Omental fat pad (tissue), 4 donors: ENCODE results near the gene PATL1. TPM values are rescaled to one million over a fixed set of nuclear protein-coding genes. Genes with fewer than 3 reads are reported as not detected.
"Not testable (repeated sequence)": the region's sequence is repeated elsewhere in the genome, so short reads cannot be mapped to it uniquely, and the experiment has no call there.

Experiments
- ATAC-seq: fragments of 150-250 bp; one replicate; pipeline ENCODE4 v1.9.1; 2016; ENCODE audit warnings: mild to moderate bottlenecking, moderate library complexity; ENCODE audit not compliant: low FRiP score
- DNase-seq: peaks from one replicate; pipeline ENCODE4 v3.0.0-alpha.2; 2019; ENCODE audit warnings: low spot score
- CTCF ChIP-seq, 3 donors: fragments of 450-650 bp; IDR thresholded peaks; one replicate each; pipeline ENCODE4 v1.5.1; 2016 to 2017; ENCODE audit warnings: antibody characterized with exemption in 3 of 3, mild to moderate bottlenecking in 3 of 3, moderate library complexity in 2 of 3
- total RNA-seq, 4 donors: library from RNA; depleted of rRNA; stranded (reverse); fragments of >200 nt; gene quantifications; one replicate each; pipeline ENCODE4 v1.1.0, GENCODE V29; 2016

The PATL1 gene
- total RNA-seq, 4 donors from 2014 or later = 14.8 to 19.6 (median 17.1) TPM

- ATAC-seq (no peak), DNase-seq (no peak)
- no peak for TF ChIP-seq CTCF (IDR thresholded peaks at IDR 0.05)
These were observed 38.3 kb downstream of the PATL1 start for GRCh38 chr11:59630493-59630892.

- DNase-seq (no peak), ATAC-seq (no peak)
- TF ChIP-seq CTCF (IDR thresholded peaks at IDR 0.05) = no peak
These were observed 38.8 kb downstream of the PATL1 start for GRCh38 chr11:59629996-59630395.

DNA sequence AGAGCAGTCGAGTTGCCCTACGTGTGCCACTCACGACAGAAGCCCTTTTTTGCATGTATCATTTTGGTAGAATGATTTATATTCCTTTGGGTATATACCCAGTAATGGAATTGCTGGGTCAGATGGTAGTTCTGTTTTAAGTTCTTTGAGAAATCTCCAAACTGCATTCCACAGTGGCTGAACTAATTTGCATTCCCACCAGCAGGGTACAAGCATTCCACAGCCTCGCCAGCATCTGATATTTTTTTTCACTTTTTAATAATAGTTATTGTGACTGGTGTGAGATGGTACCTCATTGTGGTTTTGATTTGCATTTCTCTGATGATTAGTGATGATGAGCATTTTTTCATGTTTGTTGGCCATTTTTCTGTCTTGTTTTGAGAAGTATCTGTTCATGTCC is 41.9 kb downstream of the PATL1 start:
- DNase-seq, ATAC-seq: not testable (repeated sequence)

DNA sequence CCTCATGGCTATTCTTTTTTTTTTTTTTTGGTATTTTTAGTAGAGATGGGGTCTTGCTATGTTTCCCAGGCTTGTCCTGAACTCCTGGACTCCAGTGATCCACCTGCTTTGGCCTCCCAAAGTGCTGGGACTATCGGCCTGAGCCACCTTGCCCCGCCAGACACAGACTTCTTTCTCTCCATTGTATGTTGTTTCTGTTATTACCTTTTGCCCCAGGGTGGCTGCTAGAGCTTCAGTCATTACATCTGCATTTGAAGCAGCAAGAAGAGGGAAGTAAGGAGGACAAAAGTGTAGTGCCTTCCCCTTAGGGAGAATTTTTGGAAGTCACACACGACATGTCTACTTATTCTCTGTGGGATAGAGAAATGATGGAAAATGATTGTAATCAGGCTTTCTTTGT is 43.1 kb downstream of the PATL1 start:
- no peak for TF ChIP-seq CTCF (IDR thresholded peaks at IDR 0.05)
- no peak for DNase-seq
- ATAC-seq = no peak

- DNase-seq (no peak), ATAC-seq (no peak)
- TF ChIP-seq CTCF (IDR thresholded peaks at IDR 0.05) = no peak
These were observed 51.0 kb downstream of the PATL1 start for GRCh38 chr11:59617876-59618275.

DNA sequence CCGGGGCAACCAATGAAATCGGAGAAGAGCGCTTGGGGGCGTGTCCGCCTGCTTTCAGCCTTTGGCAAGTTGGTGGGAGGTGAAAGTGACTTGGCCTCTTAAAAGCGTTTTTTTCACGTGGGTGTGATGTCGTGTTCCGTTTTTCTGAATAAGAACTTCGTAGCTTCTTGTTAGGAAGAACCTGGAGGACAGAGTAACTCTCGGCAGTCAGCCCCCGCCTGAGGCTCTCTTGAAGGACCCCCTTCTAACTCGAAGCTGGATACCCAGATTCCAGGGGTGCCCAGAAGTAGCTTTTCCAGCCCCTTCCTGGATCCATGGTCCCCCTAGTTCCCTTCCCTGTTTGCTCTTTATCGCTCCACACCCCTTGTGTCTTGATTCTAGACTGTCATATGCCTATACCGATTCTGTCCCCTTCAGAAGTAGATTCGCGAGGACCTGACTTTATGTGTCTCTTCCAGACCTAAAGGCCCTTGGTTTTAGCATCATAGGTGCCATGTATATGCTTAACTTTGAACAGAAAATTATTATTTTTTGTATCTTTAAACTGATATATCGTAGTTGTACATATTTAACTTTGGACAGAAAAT is 52.3 kb downstream of the PATL1 start:
- no peak for TF ChIP-seq CTCF (IDR thresholded peaks at IDR 0.05)
- ATAC-seq (no peak), DNase-seq (no peak)

GRCh38 chr11:59615637-59616395 is 53.0 kb downstream of the PATL1 start, which contains the start of gene OSBP:
TSS of gene OSBP (minus strand) at chr11:59615774. CDS start at chr11:59615664, 110 bp downstream.
- no peak for TF ChIP-seq CTCF (IDR thresholded peaks at IDR 0.05)
- ATAC-seq (peak; percentile 96), DNase-seq (peak; percentile 96)
